22Rv1 (cell line): ENCODE results near the gene COL4A1.

Source experiments
- H3K27ac ChIP-seq: fragments of 450-650 bp; 2 replicates; pipeline ENCODE4 v1.5.1; 2017
- ZFX ChIP-seq: fragments of 450-650 bp; IDR thresholded peaks from 2 replicates; pipeline ENCODE4 v1.6.1; 2017; ENCODE audit warnings: antibody characterized with exemption, borderline replicate concordance
- TF ChIP-seq, protein P1 (sequence below): fragments of 450-650 bp; IDR thresholded peaks from 2 replicates; pipeline ENCODE4 v1.5.1; 2017; ENCODE audit warnings: mild to moderate bottlenecking

COL4A1 gene

DNA sequence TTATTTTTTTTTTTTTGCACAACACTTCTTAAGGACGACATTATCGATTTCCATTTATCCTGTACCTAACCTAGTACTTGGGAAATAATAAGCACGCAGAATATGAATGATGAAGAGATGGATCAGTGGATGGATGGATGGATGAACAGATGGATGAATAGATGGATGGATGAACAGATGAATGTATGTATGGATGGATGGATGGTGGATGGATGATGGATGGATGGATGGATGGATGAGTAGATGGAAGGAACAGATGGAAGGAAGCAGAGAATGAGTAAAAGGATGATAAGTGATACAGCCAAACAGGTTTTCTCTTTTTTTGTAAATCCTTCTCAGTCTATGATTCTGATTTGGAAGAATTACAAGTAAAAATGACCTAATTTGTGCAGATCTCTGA, 166.9 kb downstream of the COL4A1 start:
- H3K27ac ChIP-seq = no peak overlapping the region
- TF ChIP-seq, protein P1, sequence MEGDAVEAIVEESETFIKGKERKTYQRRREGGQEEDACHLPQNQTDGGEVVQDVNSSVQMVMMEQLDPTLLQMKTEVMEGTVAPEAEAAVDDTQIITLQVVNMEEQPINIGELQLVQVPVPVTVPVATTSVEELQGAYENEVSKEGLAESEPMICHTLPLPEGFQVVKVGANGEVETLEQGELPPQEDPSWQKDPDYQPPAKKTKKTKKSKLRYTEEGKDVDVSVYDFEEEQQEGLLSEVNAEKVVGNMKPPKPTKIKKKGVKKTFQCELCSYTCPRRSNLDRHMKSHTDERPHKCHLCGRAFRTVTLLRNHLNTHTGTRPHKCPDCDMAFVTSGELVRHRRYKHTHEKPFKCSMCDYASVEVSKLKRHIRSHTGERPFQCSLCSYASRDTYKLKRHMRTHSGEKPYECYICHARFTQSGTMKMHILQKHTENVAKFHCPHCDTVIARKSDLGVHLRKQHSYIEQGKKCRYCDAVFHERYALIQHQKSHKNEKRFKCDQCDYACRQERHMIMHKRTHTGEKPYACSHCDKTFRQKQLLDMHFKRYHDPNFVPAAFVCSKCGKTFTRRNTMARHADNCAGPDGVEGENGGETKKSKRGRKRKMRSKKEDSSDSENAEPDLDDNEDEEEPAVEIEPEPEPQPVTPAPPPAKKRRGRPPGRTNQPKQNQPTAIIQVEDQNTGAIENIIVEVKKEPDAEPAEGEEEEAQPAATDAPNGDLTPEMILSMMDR = no peak
- TF ChIP-seq ZFX = no peak

DNA sequence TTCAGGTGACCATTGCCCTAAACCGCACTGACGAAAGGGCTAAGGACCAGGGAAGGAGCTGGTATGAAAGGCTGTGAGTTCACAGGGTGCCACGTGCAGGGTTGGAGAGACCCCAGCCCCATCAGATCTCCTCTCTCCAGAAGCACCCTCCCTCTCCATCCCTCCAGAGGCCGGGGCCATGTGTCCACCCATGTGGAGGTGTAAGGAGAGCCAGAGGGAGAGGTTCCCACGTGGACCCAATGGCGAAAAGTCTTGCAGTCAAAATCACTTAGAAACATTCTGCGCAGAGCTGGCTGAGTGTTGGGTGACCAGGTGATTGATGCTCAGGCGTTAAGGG, 168.3 kb downstream of the COL4A1 start:
- TF ChIP-seq, protein P1 = no peak
- TF ChIP-seq ZFX = no peak
- H3K27ac ChIP-seq = peak overlapping the region; percentile 67

DNA sequence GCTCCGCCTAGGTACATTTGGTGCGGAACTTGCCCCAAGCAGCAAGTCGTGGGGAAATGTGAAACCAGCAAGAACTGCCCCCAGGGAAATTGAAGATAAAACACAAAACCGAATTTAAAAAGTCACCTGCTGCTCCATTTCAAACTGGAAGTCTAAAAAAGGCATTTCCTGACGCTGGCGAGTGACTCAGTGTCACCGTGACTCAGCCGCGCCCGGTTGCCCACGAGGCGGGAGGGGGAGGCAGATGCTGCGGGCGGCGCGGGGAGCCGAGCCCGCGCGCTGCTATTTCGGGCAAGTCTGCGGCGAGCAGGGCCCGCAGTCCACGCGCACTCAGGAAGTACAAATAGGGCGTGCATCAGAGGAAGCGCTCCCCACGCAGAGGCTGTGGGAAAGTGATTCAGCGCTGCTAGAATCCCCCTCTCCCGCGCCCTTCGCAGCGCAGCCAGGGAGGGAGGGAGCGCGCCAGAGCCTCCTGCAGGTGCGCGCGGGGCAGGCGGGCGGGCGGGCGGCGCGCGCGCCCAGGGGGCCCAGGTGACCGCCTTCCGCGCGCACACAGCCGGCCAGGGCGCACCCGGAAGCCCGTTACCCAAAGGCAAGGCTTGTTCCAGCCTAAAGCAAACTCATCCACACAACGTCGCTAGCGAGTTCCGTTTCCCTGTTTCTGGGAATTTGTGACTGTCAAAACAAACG, 168.8 kb downstream of the COL4A1 start:
- peak overlapping the region; percentile 67 for H3K27ac ChIP-seq
- no peak for TF ChIP-seq ZFX
- TF ChIP-seq, protein P1 = peak; percentile 35

DNA sequence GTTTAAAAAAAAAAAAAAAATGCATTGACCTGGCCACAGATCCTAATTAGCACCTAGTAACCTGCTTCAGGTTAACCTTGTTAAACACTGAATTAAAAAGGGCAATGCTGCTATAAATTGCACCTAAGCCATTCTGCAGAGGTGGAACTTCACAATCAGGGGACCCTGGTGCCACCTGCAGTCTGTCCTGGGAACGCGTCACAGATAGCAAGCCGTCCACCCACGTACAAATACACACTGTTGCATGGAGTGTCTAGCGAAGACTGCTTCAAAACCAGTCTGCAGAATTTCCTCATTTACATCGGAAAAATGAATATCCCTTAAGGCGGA, 169.3 kb downstream of the COL4A1 start:
- H3K27ac ChIP-seq = peak overlapping the region; percentile 67
- TF ChIP-seq ZFX = no peak
- TF ChIP-seq, protein P1 = peak; percentile 70

DNA sequence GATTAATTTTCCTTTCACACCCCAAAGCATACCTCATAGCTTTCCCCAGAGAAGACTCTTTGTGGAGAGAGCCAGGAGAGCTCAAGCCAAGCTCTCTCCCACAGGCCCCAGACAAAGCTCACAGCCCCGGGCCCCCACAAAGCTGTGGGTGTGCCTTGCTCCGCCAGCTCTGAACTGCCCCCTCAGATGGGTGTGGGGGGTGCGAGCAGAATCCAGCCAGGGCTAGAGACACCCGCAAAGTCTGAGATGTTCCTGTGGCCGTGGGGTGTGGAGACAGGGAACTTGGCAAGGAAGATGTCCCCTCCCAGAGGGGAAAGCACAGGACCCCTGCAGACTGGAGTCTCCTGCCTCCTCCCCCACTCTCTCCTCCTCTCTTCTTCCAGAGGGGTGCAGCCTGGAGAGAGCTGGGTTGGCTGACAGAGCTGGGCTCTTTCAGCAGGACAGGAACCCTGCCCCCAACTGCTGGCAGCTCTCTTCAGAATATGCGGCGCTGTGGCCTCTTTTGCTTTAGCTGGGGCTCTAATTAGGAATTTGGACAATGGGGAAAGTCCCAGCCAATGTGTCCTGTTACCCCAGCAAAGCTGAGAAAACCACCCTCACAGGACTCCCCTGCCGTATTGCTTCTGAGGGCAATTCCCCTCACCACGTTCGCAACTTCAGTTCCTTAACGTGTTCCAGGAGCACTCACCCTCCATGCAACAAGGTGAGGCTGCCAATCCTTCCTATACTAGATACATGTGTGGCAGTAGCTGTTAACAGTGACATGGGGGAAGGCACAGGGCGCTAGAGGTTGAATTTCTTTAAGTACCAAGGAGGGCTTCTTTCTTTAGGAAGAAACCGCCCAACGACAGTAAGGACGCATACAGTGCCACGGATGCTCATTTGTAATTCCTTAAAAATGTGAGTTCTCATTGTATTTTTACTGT, 170.0 kb downstream of the COL4A1 start:
- no peak for TF ChIP-seq ZFX
- TF ChIP-seq, protein P1 = no peak
- H3K27ac ChIP-seq = peak overlapping the region; percentile 67; the same call in 1 of the 2 replicates

DNA sequence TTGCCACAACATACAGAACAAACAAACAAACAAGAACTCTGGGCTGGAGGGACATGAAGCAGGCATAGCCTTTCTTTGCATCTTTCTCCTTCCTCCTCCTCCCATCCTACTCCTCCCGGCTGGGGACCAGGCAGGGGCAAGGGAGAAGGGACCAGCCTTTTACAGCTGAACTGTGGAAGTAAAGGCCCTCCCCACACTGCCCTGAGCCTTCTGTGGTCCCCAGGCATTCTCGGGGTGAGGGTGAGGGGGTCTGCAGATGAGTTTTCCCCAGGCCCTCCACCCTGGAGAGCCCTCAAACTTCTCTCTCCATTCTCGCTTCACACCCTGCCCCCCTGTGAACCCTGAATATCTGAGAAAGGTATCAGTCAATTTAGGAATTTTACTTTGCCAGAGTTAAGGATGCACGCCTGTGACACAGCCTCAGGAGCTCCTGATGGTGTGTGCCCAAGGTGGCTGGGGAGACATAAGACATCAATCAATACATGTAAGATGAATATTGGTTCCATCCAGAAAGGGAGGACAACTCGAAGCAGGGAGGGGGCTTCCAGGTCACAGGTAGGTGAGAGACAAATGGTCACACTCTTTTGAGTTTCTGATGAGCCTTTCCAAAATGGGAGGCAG, 170.9 kb downstream of the COL4A1 start:
- TF ChIP-seq, protein P1 = no peak
- no peak for TF ChIP-seq ZFX
- H3K27ac ChIP-seq = no peak overlapping the region
